SIG-M5 treated with dmso at 0.1 percent for 504 hours (cell line): ENCODE results near the gene ACAD8.

Source experiments
- DNase-seq: peaks from one replicate; lab custom pipeline; 2025; ENCODE audit not compliant: unreplicated experiment; lab: John Stamatoyannopoulos, UW

Gene ACAD8

DNA sequence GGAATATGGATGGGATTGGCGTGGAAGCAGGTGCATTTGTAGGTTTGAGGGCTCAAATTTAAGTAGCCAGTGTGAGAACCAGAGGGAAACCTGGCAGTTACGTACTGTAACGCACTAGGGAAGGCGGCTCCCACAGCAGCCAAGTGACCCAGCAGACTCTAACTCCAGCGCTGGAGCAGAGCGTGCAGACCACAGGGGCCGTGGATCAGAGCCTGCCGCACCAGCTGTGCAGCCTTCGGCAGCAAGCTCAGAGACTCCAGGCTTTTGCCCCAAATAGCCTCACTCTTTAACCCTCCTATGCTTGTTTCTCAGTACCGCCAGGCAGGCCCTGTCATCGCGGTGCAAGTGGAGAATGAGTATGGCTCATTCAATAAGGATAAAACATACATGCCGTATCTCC, 35.1 kb downstream of the ACAD8 start:
- DNase-seq = no peak

- no peak for DNase-seq
Measured at GRCh38 chr11:134289167-134289566, 35.8 kb downstream of the ACAD8 start.

- no peak for DNase-seq
Measured at GRCh38 chr11:134289789-134290188, 36.4 kb downstream of the ACAD8 start.

DNA sequence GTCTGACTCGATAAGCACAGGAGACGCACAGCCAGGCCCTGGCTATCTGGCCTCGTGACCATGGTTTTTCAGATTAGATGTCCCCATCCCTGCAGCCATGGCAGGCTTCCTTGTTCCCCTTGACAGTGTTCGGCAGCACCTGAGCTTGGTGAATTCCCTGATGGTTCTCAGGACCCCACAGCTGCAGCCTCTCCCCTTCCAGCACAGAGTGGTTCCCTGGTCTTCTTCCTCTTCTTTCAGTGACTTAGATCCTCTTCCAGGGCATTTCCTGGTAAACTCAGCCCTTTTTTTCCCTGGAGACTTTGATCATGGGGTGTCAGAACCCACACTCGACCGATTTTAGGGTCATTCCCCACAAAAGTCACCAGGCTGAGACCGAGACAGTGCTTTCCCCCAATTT, 37.3 kb downstream of the ACAD8 start:
- DNase-seq = no peak

GRCh38 chr11:134291196-134291595, 37.8 kb downstream of the ACAD8 start:
- DNase-seq = no peak

DNA sequence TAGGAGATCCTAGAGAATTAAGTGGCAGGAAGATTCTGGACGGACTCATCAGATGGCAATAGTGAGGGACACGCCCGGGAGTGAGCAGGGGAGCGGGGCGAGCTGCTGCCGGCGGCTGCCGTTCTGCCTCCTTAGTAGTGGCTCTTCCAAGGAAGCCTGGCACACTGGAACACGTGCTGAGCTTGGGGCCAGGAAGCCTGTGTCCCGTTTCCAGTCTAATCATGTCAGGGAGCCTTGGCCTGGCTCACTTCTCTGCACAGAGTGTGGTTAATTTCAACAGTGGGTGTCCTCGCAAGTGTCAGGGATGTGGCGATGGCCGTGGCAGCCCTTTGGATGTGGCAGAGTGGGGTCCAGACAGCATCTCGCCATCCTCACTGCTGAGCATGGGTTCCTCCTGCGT, 39.3 kb downstream of the ACAD8 start:
- no peak for DNase-seq

DNA sequence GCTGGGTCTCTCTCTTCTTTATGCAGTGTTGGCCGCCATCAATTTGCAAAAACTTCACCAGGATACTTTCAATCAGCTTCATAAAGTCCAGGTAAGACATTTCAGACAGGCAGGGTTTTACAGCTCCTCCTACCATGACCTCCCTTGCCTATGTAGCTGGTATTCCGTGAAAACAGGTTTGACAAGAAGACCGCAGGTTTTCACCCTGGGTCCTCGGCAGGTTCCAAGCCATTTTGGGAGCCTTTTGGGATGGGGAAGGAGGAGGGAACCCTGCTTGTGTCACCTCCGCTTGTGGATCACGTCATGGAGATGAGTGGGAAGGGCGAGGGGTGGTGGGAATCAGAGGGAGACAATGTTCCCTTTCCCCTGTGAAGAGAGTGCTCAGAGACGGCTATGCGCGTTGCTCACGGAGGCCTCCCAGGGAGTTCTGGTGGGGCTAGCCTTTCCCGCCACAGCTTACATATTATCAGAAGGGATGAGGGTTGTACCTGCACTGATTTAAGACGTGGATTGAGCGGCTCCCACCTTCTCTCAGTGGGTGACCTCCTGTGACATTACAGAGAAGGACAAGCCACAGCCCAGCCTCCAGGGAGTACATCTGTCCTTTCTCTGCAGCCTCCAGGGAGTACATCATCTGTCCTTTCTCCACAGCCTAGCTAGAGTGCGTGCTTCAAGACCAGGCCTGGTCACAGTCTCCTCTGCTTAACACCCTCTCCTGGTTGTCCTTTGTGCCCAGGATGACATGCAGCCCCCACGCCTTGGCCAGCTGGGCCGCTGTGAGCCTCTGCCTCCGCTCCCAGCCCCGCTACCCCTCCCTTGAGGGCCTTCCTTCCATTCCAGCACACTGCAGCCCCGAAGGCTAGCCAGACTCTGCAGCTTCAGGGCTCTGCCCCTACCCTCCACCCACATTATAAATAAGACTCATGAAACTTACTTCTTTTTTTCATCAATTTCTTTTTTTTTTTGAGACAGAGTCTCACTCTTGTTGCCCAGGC, 40.0 kb downstream of the ACAD8 start:
- no peak for DNase-seq

DNA sequence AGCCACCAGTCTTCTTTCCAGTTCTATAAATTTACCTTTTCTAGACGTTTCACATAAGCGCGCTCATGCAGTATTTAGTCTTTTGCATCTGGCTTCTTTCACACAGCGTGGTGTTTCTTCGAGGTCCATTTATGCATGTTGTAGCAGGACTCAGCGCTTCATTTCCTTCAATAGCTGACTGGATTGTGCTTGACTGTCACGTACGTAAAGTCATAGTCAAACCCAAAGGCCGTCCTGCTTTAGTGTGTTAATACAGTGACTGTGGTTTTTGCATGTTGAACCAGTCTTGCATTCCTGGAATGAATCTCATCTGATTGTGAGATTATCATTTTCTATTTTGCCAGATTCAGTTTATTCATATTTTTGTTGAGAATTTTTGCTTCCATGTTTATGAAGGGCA, 41.3 kb downstream of the ACAD8 start:
- DNase-seq = no peak

- DNase-seq = no peak
Measured at GRCh38 chr11:134312223-134312622, 58.9 kb downstream of the ACAD8 start.

- DNase-seq = no peak
Measured at GRCh38 chr11:134312807-134313206, 59.4 kb downstream of the ACAD8 start.

- no peak for DNase-seq
Measured at GRCh38 chr11:134313379-134313778, 60.0 kb downstream of the ACAD8 start.

GRCh38 chr11:134313821-134314607, 60.6 kb downstream of the ACAD8 start:
- no peak for DNase-seq
